ENCODE results near the gene TNFRSF11A. TPM values are rescaled to one million over a fixed set of nuclear protein-coding genes. Genes with fewer than 3 reads are reported as not detected.

Gene TNFRSF11A
- total and polyA plus RNA-seq, 10 donors = 0.29 to 11.8 (median 4.2) TPM

DNA sequence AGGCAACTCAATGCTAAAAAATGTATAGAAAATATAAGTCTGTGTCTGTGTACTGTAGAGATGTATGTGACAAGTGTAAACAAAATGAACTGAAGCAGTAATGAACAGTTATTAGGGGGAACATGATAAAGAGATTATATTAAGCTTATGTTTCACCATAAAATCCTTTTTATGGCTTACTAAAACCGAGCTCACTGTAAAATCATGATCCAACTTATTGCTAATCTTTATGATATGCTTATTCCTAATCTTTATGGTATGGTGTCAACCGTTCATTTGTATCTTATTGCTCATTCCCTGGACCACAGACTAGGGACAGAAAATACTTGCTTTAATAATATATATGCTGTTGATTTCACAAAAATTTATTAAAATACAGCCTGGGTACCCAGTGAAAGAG lies 62.1 kb downstream of the TNFRSF11A start:
- 79 to 85% (median 82%) methylated on average over 2 of the region's 2 CpGs for WGBS, 5 donors
- H3K4me1 ChIP-seq = no peaks in the 10 kb centered on the region
- intact Hi-C loops (cut with DNase I; ENCODE audit: low total_unique reads) = no loop called here
- H3K4me3 ChIP-seq = no peak overlapping the region
- no peak overlapping the region for H3K27ac ChIP-seq
- TF ChIP-seq POLR2A (IDR thresholded peaks at IDR 0.05) (no peak), CTCF (IDR thresholded peaks at IDR 0.05 in 8 of 11, conservative IDR thresholded peaks at IDR 0.05 in 3 of 11) (no peak), POLR2AphosphoS5 (IDR thresholded peaks at IDR 0.05) (no peak)
- DNase-seq = no peak
- peaks cover 0 to 6% (median 0%) of the 10 kb centered on the region in 7 donors for H3K27me3 ChIP-seq (replicated peaks in 1 of 7)
- no peaks in the 10 kb centered on the region for H3K36me3 ChIP-seq
- H3K9me3 ChIP-seq = peaks cover 0 to 6% (median 0%) of the 10 kb centered on the region in 8 donors

DNA sequence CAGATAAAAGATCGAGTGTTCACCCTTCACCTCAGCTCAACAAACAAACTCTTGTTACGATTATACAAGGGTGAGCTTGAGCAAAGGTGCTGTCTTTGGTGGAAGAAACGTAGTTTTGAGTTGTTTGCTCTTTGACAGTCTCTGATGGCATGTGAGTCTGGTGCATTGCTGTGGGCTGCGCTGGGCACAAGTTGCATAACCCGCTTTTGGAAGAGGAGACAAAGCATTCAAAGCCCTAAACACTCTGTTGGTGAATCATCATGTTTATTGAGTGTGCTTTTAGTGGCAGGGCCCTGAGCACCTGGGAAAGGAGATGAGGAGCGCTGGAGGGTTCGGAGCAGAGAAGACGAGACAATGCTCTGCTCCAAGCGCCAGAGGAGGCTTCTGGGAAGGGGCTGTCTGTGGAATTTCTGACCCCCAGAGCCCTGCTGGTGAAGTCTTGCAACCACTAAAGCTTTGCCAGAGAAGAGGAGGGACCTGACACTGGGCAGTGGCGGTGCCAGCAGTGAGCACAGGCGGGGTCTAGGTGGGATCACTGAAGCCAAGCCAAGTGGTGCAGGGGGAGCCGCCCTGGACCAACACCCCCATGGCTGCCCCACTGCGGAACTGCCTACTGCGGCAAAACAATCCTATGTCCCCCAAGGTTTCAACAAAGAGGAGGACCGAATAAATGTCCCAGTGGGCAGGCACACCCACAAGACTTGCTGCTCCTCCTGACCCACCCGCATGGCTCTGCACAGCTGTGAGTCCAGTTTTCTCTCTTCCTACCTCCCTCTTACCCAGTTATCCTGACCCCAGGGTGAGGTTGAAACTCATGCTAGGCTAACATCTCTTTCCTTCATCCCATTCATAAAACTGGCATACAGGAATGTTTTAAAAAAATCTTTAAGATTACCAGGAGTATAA lies 64.0 kb downstream of the TNFRSF11A start:
- WGBS, 5 donors = 89 to 94% (median 93%) methylated on average over 16 of the region's 16 CpGs
- no peak for DNase-seq
- intact Hi-C loops (cut with DNase I; ENCODE audit: low total_unique reads) = no loop called here

DNA sequence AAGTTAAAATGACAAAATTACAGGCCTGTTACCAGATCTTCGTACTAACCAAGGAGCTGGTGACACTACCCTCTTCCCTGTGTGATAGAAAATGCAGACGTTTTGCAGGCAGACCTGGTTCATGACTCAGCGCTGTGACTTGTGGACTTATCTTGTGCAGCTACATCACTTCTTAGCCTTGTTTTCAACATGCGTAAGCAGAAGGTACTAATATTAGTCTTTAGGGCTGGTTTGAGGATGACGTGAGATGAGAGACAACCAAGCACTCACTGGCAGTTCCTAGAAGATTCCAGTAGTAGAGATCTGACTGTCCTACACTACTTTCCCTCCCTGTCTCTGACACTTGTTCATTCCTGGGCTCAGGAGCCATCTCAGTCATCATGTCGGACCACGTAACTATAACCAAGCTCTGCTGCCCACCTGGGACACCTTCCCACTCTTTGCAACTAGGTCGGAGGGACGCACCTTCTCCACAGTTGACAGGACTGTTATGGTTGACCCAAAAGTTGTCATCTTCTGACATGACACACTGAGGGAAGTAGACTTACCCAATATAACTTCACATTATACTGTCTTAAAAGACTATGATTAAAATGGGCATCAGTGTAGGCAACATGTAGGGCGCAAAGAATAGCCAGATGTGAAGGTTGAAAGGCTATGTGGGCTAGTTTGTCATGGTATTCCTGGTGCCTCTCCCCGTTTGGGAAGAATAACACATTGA lies 64.8 kb downstream of the TNFRSF11A start:
- Histone ChIP-seq H3K4me3 (no peak overlapping the region), H3K9me3 (peaks cover 0 to 6% (median 0%) of the 10 kb centered on the region in 8 donors), H3K27ac (no peak overlapping the region), H3K27me3 (replicated peaks in 1 of 7) (peaks cover 0 to 2% (median 0%) of the 10 kb centered on the region in 7 donors), H3K36me3 (no peaks in the 10 kb centered on the region), H3K4me1 (no peaks in the 10 kb centered on the region)
- DNase-seq = no peak
- 79 to 91% (median 88%) methylated on average over 11 of the region's 11 CpGs for WGBS, 5 donors
- intact Hi-C loops (cut with DNase I; ENCODE audit: low total_unique reads) = no loop called here
- TF ChIP-seq CTCF (IDR thresholded peaks at IDR 0.05 in 8 of 11, conservative IDR thresholded peaks at IDR 0.05 in 3 of 11) (no peak), POLR2AphosphoS5 (IDR thresholded peaks at IDR 0.05) (no peak), POLR2A (IDR thresholded peaks at IDR 0.05) (no peak)

More for the DNA sequence above, 64.0 kb downstream of the TNFRSF11A start:
- no peak overlapping the region for H3K4me3 ChIP-seq
- H3K27ac ChIP-seq = no peak overlapping the region
- no peaks in the 10 kb centered on the region for H3K36me3 ChIP-seq
- TF ChIP-seq POLR2AphosphoS5 (IDR thresholded peaks at IDR 0.05) (no peak), CTCF (IDR thresholded peaks at IDR 0.05 in 8 of 11, conservative IDR thresholded peaks at IDR 0.05 in 3 of 11) (no peak), POLR2A (IDR thresholded peaks at IDR 0.05) (no peak)
- peaks cover 0 to 6% (median 0%) of the 10 kb centered on the region in 7 donors for H3K27me3 ChIP-seq (replicated peaks in 1 of 7)
- peaks cover 0 to 6% (median 0%) of the 10 kb centered on the region in 8 donors for H3K9me3 ChIP-seq
- no peaks in the 10 kb centered on the region for H3K4me1 ChIP-seq

Data from spleen (tissue), 11 donors.